Transverse colon (tissue), 3 donors: ENCODE data around the gene GGT1.
"Not testable (repeated sequence)": the region's sequence is repeated elsewhere in the genome, so short reads cannot be mapped to it uniquely, and the experiment has no call there.

Experiments used
- POLR2A ChIP-seq: fragments of 450-650 bp; IDR thresholded peaks from one replicate; pipeline ENCODE4 v1.6.1; 2016; ENCODE audit warnings: antibody characterized with exemption, mild to moderate bottlenecking, moderate library complexity
- TF ChIP-seq, protein P1 (sequence below), 5 experiments: fragments of 200-600 bp in 3 of 5; fragments of 450-650 bp in 2 of 5; sonication (generic) in 3 of 5; IDR thresholded peaks; 1 replicate in 2 of 5; 2 replicates in 3 of 5; pipeline ENCODE4 v1.5.1; 2016 to 2017; ENCODE audit warnings: antibody characterized with exemption in 5 of 5, inconsistent platforms in 3 of 5, mild to moderate bottlenecking in 2 of 5, moderate library complexity in 1 of 5

DNA sequence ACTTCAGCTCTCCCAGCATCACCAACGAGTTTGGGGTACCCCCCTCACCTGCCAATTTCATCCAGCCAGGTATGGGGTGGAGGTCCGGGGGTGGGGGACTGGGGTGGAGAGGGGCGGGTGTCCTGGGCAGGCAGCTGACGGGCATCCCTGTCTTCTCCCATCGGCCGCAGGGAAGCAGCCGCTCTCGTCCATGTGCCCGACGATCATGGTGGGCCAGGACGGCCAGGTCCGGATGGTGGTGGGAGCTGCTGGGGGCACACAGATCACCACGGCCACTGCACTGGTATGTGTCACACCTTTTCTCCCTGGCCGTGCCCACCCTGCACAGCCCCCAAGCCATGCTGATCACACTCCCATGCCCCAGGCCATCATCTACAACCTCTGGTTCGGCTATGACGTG is 24.9 kb downstream of the GGT1 start:
- TF ChIP-seq, protein P1, sequence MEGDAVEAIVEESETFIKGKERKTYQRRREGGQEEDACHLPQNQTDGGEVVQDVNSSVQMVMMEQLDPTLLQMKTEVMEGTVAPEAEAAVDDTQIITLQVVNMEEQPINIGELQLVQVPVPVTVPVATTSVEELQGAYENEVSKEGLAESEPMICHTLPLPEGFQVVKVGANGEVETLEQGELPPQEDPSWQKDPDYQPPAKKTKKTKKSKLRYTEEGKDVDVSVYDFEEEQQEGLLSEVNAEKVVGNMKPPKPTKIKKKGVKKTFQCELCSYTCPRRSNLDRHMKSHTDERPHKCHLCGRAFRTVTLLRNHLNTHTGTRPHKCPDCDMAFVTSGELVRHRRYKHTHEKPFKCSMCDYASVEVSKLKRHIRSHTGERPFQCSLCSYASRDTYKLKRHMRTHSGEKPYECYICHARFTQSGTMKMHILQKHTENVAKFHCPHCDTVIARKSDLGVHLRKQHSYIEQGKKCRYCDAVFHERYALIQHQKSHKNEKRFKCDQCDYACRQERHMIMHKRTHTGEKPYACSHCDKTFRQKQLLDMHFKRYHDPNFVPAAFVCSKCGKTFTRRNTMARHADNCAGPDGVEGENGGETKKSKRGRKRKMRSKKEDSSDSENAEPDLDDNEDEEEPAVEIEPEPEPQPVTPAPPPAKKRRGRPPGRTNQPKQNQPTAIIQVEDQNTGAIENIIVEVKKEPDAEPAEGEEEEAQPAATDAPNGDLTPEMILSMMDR (IDR thresholded peaks at IDR 0.05) = not testable (repeated sequence)
- not testable (repeated sequence) for TF ChIP-seq POLR2A
